Progenitor cell of endocrine pancreas (in vitro differentiated cells): ENCODE data around the gene RPN2. TPM values are rescaled to one million over a fixed set of nuclear protein-coding genes. Genes with fewer than 3 reads are reported as not detected.

Source experiments
- DNase-seq: peaks from one replicate; pipeline ENCODE4 v3.0.0; 2021; ENCODE audit warnings: low spot score; ENCODE audit not compliant: unreplicated experiment
- H3K27ac Mint-ChIP-seq: 2 replicates; pipeline ENCODE4 v1.8.0; 2021; ENCODE audit warnings: mild to moderate bottlenecking, moderate library complexity, mixed read lengths
- H3K27me3 Mint-ChIP-seq: 2 replicates; pipeline ENCODE4 v1.8.0; 2021; ENCODE audit warnings: mixed read lengths
- H3K36me3 Mint-ChIP-seq: 2 replicates; pipeline ENCODE4 v1.8.0; 2022; ENCODE audit warnings: mixed read lengths; ENCODE audit not compliant: insufficient read depth
- H3K4me1 Mint-ChIP-seq: 2 replicates; pipeline ENCODE4 v1.8.0; 2021; ENCODE audit warnings: low read depth, mixed read lengths
- H3K4me3 Mint-ChIP-seq: 2 replicates; pipeline ENCODE4 v1.8.0; 2021; ENCODE audit warnings: low read depth, mild to moderate bottlenecking, moderate library complexity, mixed read lengths
- H3K9me3 Mint-ChIP-seq: 2 replicates; pipeline ENCODE4 v1.8.0; 2021; ENCODE audit warnings: low read depth, mixed read lengths
- total RNA-seq: library from RNA; stranded (reverse); gene quantifications from 2 replicates; pipeline ENCODE4 v1.2.1, GENCODE V29; 2021
- TF ChIP-seq, protein P1 (sequence below): fragments of 200-600 bp; sonication (generic); IDR thresholded peaks from one replicate; pipeline ENCODE4 v1.5.0; 2021; ENCODE audit warnings: antibody characterized with exemption, mild to moderate bottlenecking; ENCODE audit not compliant: unreplicated experiment

The RPN2 gene
- total RNA-seq, 1 donor from 2014 or later = 213 TPM

DNA sequence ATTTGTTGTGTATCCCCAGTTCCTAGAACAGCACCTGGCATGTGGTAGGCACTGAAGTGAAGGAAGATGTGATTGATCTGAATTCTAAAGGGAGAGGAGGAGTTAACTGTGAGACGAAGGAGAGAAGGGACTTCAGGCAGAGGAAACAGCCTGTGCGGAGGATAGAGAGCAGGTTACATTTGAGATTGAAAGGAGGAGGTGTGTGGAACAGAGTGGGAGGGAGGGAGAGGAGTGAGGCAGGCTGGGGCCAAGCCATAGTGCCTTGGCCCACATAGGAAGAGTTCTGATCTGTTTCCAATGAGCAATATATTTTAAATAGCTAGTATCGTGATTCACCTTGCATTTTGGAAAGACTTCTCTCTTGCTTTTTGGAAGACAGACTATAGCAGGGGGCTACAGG, 14.1 kb downstream of the RPN2 start:
- Mint-ChIP-seq H3K4me3 (no peak overlapping the region), H3K9me3 (no peaks in the 10 kb centered on the region), H3K27me3 (no peaks in the 10 kb centered on the region), H3K27ac (no peak overlapping the region), H3K36me3 (peaks cover 3% of the 10 kb centered on the region), H3K4me1 (peaks cover 10% of the 10 kb centered on the region)
- no peak for DNase-seq
- TF ChIP-seq, protein P1, sequence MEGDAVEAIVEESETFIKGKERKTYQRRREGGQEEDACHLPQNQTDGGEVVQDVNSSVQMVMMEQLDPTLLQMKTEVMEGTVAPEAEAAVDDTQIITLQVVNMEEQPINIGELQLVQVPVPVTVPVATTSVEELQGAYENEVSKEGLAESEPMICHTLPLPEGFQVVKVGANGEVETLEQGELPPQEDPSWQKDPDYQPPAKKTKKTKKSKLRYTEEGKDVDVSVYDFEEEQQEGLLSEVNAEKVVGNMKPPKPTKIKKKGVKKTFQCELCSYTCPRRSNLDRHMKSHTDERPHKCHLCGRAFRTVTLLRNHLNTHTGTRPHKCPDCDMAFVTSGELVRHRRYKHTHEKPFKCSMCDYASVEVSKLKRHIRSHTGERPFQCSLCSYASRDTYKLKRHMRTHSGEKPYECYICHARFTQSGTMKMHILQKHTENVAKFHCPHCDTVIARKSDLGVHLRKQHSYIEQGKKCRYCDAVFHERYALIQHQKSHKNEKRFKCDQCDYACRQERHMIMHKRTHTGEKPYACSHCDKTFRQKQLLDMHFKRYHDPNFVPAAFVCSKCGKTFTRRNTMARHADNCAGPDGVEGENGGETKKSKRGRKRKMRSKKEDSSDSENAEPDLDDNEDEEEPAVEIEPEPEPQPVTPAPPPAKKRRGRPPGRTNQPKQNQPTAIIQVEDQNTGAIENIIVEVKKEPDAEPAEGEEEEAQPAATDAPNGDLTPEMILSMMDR = no peak

DNA sequence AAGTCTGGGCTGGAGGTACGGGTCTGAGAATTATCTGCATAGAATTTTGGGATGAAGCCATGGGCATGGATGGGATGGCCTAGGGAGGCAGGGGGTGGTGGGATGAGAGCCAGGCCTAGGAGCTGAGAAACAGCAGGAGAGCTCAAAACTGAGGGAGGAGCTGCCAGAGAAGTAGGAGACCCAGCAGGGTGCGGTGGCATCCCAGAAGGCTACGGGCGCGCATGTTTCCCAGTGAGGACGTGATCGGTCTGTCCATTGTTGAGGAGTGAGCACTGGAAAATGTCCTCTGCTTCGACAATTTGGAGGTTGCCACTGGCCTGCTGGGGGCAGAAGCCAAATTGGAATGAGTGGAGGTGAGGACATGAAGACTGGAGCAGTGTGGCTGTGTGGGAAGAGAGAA, 14.7 kb downstream of the RPN2 start:
- no peak for DNase-seq
- Mint-ChIP-seq H3K9me3 (no peaks in the 10 kb centered on the region), H3K4me1 (peaks cover 10% of the 10 kb centered on the region), H3K4me3 (no peak overlapping the region), H3K27ac (peak overlapping the region; percentile 76), H3K36me3 (peaks cover 1% of the 10 kb centered on the region), H3K27me3 (no peaks in the 10 kb centered on the region)
- TF ChIP-seq, protein P1 = no peak

DNA sequence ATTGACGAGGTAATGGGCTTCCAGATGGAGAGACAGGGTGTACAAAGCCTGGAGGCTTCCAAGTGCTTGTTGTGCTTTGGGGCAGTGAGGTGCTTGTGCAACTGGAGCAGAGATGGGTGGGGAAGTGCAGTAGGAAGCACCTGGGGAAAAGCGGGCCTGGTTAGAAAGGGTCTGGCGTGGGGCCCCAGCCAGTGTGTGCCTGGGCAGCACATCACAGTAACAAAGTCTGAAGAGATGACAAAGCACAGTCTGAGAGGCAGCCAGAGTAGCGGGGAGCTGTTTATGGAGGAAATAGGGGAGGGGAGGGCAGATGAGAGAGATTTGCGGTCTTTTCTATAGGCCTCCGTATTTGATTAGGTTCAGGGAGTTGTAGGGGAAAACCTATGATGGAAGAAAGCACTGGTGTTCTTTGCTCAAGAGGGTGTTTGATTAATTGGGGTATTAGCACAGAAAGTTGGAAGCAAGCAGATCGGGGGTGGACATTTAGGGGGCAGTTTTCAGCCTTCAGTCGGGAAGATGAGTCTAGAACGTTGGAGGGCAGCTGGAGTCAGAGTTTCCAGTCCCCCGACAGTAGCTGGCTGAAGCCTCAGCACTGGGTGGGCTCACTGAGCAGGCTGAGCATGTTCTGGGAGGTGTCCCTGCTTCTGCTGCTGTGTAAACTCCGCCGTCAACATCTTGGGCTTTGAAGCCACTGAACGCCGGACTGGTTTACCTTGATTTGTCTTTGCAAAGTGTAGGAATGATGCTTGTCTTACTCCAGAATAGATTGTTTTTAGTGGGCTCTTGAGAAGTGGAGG, 15.7 kb downstream of the RPN2 start:
- Mint-ChIP-seq H3K9me3 (no peaks in the 10 kb centered on the region), H3K4me1 (peaks cover 10% of the 10 kb centered on the region), H3K4me3 (no peak overlapping the region), H3K27ac (peak overlapping the region; percentile 91), H3K27me3 (no peaks in the 10 kb centered on the region), H3K36me3 (peaks cover 5% of the 10 kb centered on the region)
- TF ChIP-seq, protein P1 = no peak
- no peak for DNase-seq

DNA sequence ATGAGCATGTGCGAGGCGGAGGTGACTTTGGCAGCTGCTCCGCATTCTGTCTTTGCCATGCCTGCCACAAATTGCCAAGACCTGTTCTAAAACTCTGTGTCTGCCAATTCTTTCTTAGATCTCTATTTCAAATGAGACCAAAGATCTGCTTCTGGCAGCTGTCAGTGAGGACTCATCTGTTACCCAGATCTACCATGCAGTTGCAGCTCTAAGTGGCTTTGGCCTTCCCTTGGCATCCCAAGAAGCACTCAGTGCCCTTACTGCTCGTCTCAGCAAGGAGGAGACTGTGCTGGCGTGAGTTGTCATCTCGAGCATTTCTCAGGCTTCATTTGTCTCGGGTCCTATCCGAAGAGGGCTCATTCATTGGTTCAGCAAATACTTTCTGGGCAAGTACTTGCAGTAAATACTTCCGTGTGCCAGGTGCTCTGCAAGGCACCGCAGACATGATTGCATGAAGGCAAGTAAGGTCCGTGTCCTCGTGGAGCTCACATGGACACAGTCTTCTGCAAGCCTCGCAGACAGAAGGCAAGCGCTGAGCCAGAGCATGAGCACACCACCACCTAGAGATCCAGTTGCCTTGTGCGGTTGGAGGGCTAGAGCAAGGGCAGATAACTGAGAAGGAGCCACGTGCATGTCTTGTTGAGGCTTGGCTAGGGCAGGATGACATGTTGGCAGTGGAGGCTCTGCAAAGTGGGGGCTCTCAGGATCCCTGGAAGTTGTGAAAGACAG, 20.0 kb downstream of the RPN2 start:
- Mint-ChIP-seq H3K4me3 (no peak overlapping the region), H3K36me3 (peaks cover 10% of the 10 kb centered on the region), H3K9me3 (no peaks in the 10 kb centered on the region), H3K27ac (no peak overlapping the region), H3K27me3 (no peaks in the 10 kb centered on the region), H3K4me1 (peaks cover 9% of the 10 kb centered on the region)
- no peak for DNase-seq
- TF ChIP-seq, protein P1 = no peak

DNA sequence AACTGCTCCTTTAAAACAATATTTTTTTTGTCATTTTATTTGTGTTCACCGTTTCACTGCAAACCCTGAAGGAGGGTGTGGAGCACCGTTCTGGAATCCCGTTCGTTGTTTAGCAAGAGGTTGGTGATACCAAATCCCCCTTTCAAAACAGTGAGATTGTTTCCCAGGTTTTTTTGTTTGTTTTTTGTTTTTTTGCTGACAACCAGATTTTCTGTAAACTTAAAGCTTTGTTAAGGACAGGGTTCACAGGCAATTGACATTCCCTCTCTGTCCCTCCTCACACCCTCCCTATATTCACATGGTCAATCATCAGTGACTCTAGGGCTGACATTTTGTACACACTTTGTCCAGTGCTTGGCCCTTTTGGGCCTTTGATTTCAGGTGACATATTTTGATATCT, 21.2 kb downstream of the RPN2 start:
- H3K27ac Mint-ChIP-seq = no peak overlapping the region
- H3K27me3 Mint-ChIP-seq = no peaks in the 10 kb centered on the region
- DNase-seq = no peak
- peaks cover 12% of the 10 kb centered on the region for H3K36me3 Mint-ChIP-seq
- TF ChIP-seq, protein P1 = no peak
- peaks cover 1% of the 10 kb centered on the region for H3K4me1 Mint-ChIP-seq
- no peak overlapping the region for H3K4me3 Mint-ChIP-seq
- H3K9me3 Mint-ChIP-seq = no peaks in the 10 kb centered on the region
